GM18526 (cell line): ENCODE data around the gene CAMK1D.

Experiments used
- POLR2A ChIP-seq: IDR thresholded peaks from 3 replicates; pipeline ENCODE4 v1.6.1; 2011; ENCODE audit not compliant: insufficient read length; ENCODE audit errors: extremely low read depth

Gene CAMK1D

DNA sequence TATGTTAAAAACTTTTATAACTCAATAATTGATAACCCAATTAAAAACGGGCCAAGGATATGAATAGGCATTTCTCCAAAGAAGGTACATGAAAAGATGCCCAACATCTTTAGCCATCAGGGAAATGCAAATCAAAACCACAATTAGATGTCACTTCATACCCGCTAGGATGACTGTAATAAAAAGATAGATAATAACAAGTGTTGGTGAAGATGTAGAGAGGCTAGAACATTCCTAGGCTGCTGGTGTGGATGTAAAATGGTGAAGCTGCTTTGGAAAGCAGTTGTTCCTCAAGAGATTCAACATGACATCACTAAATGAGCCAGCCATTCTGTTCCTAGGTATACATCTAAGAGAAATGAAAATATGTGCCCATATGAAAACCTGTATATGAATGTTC, 35.6 kb downstream of the CAMK1D start:
- TF ChIP-seq POLR2A = no peak

DNA sequence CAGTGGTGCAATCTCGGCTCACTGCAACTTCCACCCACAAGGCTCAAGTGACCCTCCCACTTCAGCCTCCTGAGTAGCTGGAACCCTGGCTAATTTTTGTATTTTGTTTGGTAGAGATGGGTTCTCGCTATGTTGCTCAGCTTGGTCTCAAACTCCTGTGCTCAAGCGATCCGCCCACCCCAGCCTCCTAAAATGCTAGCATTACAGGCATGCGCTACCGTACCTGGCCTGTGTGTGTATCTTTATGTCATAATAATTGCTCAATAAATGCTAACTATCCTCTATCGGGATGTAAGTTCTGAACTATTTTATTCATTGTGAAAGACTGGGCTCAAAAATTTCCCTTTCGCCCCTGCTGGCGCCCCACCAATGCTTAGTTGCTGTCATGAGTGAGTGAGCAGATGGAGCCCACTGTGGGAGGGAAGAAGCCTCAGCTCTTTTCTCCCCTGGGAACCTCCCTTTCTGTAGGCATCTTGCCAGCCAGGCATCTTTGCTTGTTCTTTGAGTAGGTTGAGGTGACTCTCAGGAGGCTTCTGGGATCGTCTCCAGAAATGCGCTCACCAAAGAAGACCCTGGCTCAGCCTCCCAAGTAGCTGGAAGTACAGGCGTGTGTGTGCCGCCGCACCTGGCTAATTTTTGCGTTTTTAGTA, 38.3 kb downstream of the CAMK1D start:
- no peak for TF ChIP-seq POLR2A

DNA sequence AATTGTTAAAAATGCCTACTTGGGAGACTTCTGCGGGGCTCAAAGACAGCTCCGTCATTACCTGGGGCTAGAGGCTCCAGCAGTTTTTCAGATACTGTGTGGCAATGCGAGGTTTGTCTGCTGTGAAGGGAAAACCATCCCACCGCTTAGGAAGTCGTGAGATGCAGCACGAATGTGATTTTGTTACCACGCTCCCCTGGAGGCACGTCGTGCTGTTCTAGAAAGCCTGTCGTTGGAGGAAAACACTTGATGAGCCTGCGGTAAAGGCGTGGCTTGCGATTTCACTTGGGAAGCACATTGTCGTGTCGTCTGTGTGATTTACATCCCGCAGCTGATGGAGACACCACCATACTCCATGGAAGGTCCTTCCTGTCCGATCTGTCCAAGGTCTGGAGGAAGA, 39.3 kb downstream of the CAMK1D start:
- no peak for TF ChIP-seq POLR2A

DNA sequence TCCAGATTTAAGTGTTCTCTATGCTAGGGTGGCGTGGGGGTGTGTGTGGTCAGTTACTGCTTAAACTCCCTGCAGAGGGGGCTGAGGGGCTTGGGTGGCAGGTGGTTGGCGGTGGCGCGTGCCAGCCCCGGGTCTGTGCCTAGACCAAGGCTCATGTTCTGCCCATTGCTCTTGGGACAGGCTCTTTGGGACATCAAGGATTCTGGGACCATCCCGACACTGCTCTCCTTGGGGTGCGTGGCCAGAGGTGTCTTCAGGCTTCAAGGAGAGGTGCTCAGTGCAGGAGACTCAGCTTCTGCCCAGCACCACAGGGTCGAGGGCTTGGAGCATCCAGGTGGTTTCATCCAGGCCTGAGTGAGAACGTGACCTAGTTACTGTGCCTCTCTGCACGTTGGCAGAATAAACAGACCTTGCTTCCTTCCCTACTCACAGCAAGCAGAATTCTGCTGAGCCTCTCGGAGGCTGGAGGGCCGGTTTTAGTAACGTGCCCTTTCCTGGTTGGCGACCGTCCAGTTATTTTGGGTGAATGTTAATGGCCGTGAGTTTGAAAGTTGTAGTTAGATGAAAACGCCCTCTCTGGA, 39.9 kb downstream of the CAMK1D start:
- TF ChIP-seq POLR2A = no peak

DNA sequence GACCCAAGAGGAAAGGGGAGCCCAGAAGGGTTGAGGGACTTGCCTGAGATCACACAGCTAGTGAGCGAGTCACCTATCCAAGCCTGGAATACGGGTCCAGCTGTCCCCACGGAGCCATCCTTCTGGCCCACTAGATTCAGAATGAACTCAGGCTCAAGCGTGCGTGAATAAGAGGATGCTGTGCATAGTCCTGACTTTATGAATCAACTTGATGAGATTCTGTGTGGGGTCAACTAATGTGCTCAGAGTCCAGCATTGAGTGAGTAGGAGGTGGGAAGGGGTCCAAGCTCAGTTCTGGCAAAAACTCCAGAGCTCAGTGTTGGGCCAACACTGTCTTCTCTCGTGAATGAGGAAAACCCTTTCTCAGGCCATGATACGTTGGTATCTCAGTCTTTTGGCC, 41.4 kb downstream of the CAMK1D start:
- no peak for TF ChIP-seq POLR2A

DNA sequence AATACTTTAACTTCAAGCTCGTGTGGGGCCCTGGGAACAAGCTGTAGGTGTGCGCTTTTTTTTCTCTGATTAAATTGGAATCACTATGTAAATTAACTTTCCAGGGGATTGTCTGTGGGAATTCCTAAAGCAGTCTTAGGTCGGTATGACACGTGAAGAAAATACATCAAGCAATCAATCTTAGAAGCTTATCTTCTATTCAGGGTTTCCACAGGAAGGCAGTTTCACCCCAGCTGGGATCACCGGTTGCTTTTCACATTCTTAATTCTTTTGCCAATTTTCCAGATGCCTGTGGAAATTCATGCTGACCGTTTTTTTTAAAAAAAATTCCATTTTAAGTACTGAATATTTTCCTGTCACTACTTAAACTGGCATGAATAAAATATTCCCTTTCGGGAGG, 41.9 kb downstream of the CAMK1D start:
- TF ChIP-seq POLR2A = no peak

DNA sequence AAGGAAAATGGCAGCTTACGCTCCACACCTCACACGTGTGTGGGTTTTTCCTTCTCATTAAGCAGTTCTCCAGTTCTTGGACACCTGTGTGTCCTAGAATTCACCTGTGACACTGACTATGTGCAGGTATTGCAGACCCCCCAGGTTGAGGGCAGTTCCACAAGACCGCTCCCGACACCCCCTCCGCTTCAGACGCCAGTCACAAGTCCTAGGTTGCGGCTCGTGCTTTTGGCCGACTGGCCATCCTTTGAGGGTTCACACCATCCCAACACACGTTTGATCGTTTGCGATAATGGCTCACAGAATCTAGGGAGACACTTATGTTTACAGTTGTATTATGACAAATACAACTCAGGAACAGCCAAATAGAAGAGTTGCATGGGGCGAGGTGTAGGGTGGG, 44.5 kb downstream of the CAMK1D start:
- no peak for TF ChIP-seq POLR2A

DNA sequence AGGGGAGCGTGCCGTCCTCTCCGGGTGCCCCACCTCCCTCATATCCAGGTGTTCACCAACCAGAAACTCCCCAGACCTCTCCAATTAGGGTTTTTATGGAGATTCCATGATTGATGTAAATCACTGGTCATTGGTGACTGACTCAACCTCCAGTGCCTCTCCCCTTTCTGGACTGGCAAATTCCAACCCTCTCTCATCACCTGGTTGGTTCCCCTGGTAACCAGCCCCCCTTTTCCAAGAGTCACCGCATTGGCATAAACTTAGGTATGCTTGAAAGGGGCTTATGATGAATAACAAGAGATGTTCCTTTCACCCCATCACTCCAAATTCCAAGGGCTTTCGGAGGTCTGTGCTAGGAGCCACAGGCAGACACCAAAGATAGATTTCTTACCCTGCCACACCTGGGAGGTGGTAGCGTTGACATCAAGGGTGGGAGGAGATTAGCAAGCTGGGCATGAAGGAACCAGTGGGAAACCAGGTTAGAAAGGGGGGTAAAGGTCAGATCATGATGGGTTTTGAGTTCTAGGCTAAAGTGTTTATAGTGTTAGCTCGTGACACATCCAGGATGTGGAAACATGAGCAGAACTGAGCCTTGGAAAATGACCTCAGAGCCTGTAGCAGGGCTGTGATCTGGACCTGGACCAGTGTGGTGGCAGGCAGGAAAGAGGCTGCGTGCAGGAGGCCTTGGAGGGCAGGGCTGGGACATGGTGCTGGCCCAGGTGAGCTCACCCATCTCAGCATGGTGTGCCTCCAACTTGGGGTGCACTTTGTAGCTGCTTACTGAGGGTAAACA, 45.1 kb downstream of the CAMK1D start:
- TF ChIP-seq POLR2A = no peak

DNA sequence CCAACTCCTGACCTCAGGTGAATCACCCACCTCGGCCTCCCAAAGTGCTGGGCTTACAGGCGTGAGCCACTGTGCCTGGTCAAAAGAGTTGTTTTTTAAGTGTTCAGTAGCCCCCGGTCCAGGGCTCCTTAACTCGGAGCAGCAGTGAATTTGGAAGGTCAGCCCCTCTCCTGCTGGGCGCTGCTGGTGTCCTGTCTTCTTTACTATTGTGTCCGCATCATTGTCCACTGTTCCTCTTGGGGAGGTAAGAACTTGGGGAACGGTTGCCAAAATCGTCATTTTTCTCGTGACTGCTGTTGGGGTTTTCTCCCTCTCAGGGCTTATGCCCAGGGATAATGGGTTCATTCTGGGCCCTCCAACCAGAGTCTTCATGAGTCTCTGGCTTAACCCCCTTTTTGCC, 46.7 kb downstream of the CAMK1D start:
- TF ChIP-seq POLR2A = no peak

DNA sequence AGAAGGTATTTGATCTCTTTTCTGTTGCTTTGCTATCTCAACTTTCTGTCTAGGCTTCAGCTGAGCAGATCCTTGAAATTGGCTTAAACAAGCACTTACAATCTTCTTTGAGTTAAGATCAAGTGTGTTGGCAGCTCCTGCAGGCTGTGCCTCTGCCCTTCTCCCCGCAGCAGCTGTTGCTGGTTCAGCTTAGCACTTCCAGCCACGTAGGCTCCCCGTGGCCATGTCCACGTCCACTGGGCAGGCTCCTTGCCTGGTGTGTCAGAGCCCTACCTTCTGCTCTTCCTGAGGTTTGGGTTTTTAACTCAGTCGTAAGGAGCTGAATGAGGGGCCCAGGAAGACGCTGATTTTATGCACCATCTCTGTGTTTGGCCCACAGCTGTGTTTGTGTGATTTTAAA, 47.2 kb downstream of the CAMK1D start:
- TF ChIP-seq POLR2A = no peak

DNA sequence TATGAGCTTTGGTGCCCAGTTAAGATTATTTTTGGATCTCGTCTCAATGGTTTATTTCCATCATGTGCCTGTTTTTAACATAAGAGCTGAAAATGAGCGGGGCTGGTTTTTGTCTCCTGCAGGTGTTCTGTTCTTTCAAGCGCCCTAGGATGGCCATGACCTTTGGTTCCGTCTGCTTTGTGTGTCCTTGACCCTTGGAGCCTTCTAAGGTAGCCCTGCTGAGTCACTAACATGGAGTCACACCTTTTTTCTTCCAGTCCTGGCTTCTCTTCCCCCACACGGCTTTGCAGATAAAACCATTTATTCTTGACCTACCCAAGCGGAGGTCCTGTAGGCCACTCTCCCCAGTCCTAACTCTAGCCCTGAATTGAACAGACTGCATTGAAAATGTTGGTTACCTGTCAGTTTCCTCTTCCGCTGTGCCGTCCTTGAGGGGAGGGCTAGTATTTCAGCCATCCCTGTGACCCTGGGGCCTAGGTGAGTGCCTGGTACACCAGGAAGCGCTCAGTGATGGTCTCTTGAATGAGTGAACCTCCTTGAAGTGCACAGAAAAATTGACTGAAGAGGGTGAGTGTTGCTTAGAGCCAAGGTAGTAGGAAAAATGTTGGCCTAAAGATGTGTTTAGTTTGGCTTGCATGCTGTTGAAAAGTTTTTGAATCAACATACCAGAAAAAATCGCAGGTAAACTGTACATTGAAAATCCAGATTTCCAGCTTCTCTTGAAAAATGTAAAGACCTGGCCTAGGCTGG, 48.0 kb downstream of the CAMK1D start:
- no peak for TF ChIP-seq POLR2A

DNA sequence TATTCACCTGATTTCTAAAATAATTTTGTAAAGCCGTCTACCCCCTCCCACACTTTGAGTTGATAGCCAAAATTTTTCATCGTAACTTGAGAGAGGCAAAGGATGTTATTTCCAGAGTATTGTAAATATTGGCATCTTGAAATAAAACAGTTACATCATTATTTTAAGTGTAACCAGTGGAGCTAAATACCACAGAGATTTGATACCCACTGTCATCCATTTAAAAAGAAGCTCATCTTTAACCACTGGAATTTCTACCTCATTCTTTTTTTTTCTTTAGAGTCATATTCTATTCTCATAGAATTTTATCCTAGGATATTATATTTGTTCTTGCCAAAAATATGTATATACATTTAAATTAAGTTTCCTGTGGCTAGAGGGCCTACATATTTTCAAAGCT, 48.6 kb downstream of the CAMK1D start:
- no peak for TF ChIP-seq POLR2A

DNA sequence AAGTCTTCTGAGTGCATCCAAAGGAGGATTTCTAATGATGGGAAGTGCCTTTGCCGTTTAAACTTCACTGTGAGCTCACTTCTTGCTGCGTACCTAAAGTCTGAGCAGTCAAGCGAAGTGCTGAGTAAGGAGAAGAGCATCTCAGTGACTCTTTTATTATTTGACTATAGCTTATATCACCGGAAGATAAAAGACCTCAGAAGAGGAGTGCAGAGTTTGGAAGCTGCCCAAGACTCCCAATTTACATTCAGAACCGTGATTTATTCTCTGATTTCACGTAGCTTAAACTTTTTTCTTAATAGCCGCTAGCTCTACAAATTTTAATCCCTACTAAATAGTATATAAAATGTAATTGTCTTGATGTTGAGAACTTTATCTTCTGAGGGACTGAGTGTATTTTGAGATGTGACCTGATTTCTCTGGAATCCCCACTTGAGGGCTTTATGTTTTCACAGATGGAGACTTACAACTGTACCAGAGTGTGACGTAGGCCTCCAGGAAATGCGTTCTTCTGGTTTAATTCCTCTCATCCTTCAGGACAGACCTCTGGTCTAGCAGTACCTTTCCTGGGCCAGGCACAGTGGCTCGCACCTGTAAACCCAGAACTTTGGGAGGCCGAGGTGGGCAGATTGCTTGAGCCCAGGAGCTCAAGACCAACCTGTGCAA, 51.1 kb downstream of the CAMK1D start:
- TF ChIP-seq POLR2A = no peak

DNA sequence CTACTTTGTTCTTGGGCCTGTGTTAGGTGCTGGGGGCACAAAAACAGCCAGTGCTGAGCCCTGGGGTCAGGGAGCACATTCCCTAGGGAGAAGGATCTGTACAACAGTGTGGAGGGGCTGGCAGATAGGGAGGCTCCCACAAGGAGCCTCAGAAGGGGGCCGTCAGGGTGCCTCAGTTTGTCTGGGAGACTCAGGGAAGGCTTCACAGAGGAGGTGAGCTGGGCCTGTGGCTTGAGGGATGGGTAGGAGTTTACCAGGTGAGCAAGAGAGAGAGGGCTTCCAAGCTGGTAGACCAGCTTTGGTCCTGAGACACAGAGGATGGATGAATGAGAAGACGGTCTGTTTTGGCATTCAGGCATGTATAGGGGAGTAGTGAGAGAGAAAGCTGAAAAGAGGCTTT, 52.1 kb downstream of the CAMK1D start:
- TF ChIP-seq POLR2A = no peak

DNA sequence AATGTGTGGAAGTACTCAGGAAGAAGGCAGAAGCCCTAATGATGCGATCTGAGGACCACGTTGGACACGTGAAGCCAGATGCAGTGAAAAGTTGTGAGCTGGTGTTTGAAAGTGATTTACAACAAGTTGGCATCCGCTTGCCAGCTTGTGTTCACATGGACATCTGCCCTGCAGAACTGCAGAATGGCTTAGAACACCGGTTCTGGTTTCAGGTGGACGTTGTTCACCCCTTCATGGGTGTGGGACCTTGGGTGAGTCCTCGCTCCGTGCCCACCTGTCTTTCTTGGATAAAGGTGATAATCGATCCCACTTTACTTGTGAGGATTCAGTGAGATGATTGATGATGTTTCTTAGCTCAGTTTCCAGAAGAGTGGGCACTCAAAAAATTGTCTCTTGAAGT, 53.8 kb downstream of the CAMK1D start:
- TF ChIP-seq POLR2A = no peak
